Measurements from ENCODE around the gene FAM180B. TPM values are rescaled to one million over a fixed set of nuclear protein-coding genes. Genes with fewer than 3 reads are reported as not detected.
A peak's percentile ranks its signal among the peaks of the same experiment; 100 is the strongest.

The FAM180B gene
- total and polyA plus RNA-seq, 2 of the 8 experiments (the other 6 are each of a cell fraction or from before 2014, with no cell fraction given), result 0.09 TPM; not detected in 1

GRCh38 chr11:47578524-47579494 is 7.7 kb upstream of the FAM180B start, which contains the start of the genes KBTBD4 and NDUFS3 (continued):
- TF ChIP-seq CHD7 (IDR thresholded peaks at IDR 0.05; ENCODE audit: insufficient replicate concordance, low read length) (no peak), SP4 (IDR thresholded peaks at IDR 0.05; ENCODE audit: low read length) (peak; percentile 74; the same call in 1 of the 2 replicates), ZNF274 (IDR thresholded peaks at IDR 0.05; ENCODE audit: borderline replicate concordance, extremely low read depth, low read length) (no peak), SRF (IDR thresholded peaks at IDR 0.05; ENCODE audit: low read depth, low read length) (peak; percentile 68), RBBP5 (IDR thresholded peaks at IDR 0.05; ENCODE audit: borderline replicate concordance, low read depth, low read length) (peak; percentile 98)
